Mesenchymal stem cell (in vitro differentiated cells and primary cell): Measurements from ENCODE around the gene LYAR.

Experiments
- DNase-seq: peaks from one replicate; pipeline ENCODE4 v3.0.0-alpha.2; 2013
- H2AFZ ChIP-seq: one replicate; pipeline ENCODE4 v1.6.1; 2013; ENCODE audit warnings: low read depth, mild to moderate bottlenecking, control low read depth, inconsistent platforms, low read length, moderate library complexity
- H2AK5ac ChIP-seq: 2 replicates; pipeline ENCODE4 v1.6.1; 2013; ENCODE audit warnings: low read length, moderate library complexity, mild to moderate bottlenecking, inconsistent platforms; ENCODE audit not compliant: severe bottlenecking
- H2BK120ac ChIP-seq: one replicate; pipeline ENCODE4 v1.6.1; 2013; ENCODE audit warnings: low read depth, mild to moderate bottlenecking, inconsistent platforms, low read length, moderate library complexity
- H2BK12ac ChIP-seq, 2 experiments: one replicate each; pipeline ENCODE4 v1.6.1; 2013; ENCODE audit warnings: inconsistent platforms in 2 of 2, low read length in 2 of 2, mild to moderate bottlenecking in 2 of 2, moderate library complexity in 2 of 2, control low read depth in 1 of 2
- H2BK15ac ChIP-seq: one replicate; pipeline ENCODE4 v1.6.1; 2013; ENCODE audit warnings: mild to moderate bottlenecking, low read depth, inconsistent platforms; ENCODE audit not compliant: poor library complexity, severe bottlenecking
- H2BK5ac ChIP-seq: 2 replicates; pipeline ENCODE4 v1.6.1; 2013; ENCODE audit warnings: low read depth, mild to moderate bottlenecking, low read length, control low read depth, inconsistent platforms; ENCODE audit not compliant: poor library complexity, severe bottlenecking
- H3K14ac ChIP-seq, 2 experiments: one replicate each; pipeline ENCODE4 v1.6.1; 2013; ENCODE audit warnings: inconsistent platforms in 2 of 2, low read length in 2 of 2, control low read depth in 1 of 2, mild to moderate bottlenecking in 1 of 2, moderate library complexity in 1 of 2
- H3K18ac ChIP-seq, 2 experiments: one replicate each; pipeline ENCODE4 v1.6.1; 2013; ENCODE audit warnings: inconsistent platforms in 2 of 2, low read length in 2 of 2, control low read depth in 1 of 2, low read depth in 1 of 2, mild to moderate bottlenecking in 1 of 2
- H3K23ac ChIP-seq, 2 experiments: one replicate each; pipeline ENCODE4 v1.6.1; 2013; ENCODE audit warnings: inconsistent platforms in 2 of 2, low read length in 2 of 2, mild to moderate bottlenecking in 2 of 2, moderate library complexity in 2 of 2, control low read depth in 1 of 2
- H3K27ac ChIP-seq: 2 replicates; pipeline ENCODE4 v1.5.1; 2013; ENCODE audit warnings: mild to moderate bottlenecking, moderate library complexity, low read length, control low read depth, inconsistent platforms; ENCODE audit not compliant: poor library complexity, severe bottlenecking
- H3K27me3 ChIP-seq, 2 experiments: 2 replicates each; pipeline versions ENCODE4 v1.6.1 to v1.7.0; 2013; ENCODE audit warnings: low read length in 2 of 2, mild to moderate bottlenecking in 2 of 2, moderate library complexity in 2 of 2, control low read depth in 1 of 2, inconsistent platforms in 1 of 2; ENCODE audit not compliant: control insufficient read depth in 1 of 2, insufficient read depth in 1 of 2
- H3K36me3 ChIP-seq, 2 experiments: 2 replicates each; pipeline versions ENCODE4 v1.6.1 to v1.7.0; 2013; ENCODE audit warnings: low read length in 2 of 2, control low read depth in 1 of 2, inconsistent platforms in 1 of 2, low read depth in 1 of 2, mild to moderate bottlenecking in 1 of 2; ENCODE audit not compliant: insufficient read depth in 2 of 2, control insufficient read depth in 1 of 2
- H3K4ac ChIP-seq, 2 experiments: one replicate each; pipeline ENCODE4 v1.6.1; 2013; ENCODE audit warnings: inconsistent platforms in 2 of 2, low read length in 2 of 2, mild to moderate bottlenecking in 2 of 2, moderate library complexity in 2 of 2, control low read depth in 1 of 2, low read depth in 1 of 2
- H3K4me1 ChIP-seq: 2 replicates; pipeline ENCODE4 v1.6.1; 2013; ENCODE audit warnings: low read depth, low read length, control low read depth; ENCODE audit not compliant: control insufficient read depth, insufficient read depth
- H3K4me2 ChIP-seq: 2 replicates; pipeline ENCODE4 v1.6.1; 2013; ENCODE audit warnings: low read length, mild to moderate bottlenecking, inconsistent platforms; ENCODE audit not compliant: poor library complexity, severe bottlenecking
- H3K4me3 ChIP-seq, 2 experiments: 2 replicates each; pipeline versions ENCODE4 v1.5.1 to v1.7.0; 2013; ENCODE audit warnings: low read length in 2 of 2, mild to moderate bottlenecking in 2 of 2, control low read depth in 1 of 2, low read depth in 1 of 2; ENCODE audit not compliant: insufficient read depth in 1 of 2
- H3K79me1 ChIP-seq: replicated peaks from 2 replicates; pipeline ENCODE4 v1.6.1; 2013; ENCODE audit warnings: mild to moderate bottlenecking, control low read depth, low read length, inconsistent platforms; ENCODE audit not compliant: poor library complexity, severe bottlenecking
- H3K9ac ChIP-seq: 2 replicates; pipeline ENCODE4 v1.7.0; 2013; ENCODE audit warnings: mild to moderate bottlenecking, low read length, moderate library complexity
- H3K9me3 ChIP-seq: 2 replicates; pipeline ENCODE4 v1.7.0; 2013; ENCODE audit warnings: mild to moderate bottlenecking, low read length; ENCODE audit not compliant: control insufficient read depth
- H4K8ac ChIP-seq: one replicate; pipeline ENCODE4 v1.6.1; 2013; ENCODE audit warnings: inconsistent platforms, mild to moderate bottlenecking, low read length, moderate library complexity
- H4K91ac ChIP-seq: one replicate; pipeline ENCODE4 v1.6.1; 2013; ENCODE audit warnings: mild to moderate bottlenecking, low read length, inconsistent platforms
- WGBS: methylation state at CpG from one replicate; pipeline ENCODE4 v1.1.7; 2013; ENCODE audit warnings: mixed read lengths; 5-methylcytosine and 5-hydroxymethylcytosine counted together

The LYAR gene

DNA sequence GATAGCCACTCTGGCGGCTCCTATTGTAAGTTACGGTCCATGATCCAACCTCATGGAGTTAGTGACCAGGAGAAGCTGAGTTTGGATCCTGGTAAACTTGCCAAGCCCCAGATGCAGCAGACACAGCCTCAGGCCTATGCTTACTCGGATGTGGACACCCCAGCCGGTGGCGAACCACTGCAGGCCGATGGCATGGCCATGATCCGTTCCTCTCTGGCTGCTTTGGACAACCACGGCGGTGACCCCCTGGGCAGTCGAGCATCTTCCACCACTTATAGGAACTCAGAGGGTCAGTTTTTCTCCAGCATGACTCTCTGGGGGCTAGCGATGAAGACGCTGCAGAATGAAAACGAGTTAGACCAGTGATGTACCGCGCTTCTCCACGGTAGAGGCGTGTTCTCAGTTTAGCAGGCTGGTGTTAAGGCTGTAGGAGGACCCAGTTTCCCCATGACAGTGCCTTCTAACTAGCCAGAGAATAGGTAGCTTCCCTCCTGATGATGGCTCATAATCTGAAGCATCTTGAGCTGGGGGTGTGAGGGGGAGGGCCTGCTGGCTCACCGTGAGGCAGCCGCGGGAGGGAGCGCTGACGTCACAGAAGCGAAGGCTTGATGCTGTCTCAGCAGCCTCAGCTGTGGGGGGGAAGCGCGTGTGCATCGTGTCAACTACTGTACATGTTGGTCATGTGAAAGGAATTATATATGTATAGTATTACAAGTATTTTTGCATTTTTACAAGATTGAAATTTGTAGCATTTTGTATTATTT is 31.2 kb upstream of the LYAR start:
- Histone ChIP-seq H2BK12ac (no peak overlapping the region), H4K91ac (no peak overlapping the region), H3K23ac (peak overlapping the region in 1 of 2 experiments; percentile 26), H3K27ac (no peak overlapping the region), H3K79me1 (peaks cover 6% of the 10 kb centered on the region), H3K9me3 (no peaks in the 10 kb centered on the region), H2BK15ac (no peak overlapping the region), H2AFZ (no peak overlapping the region), H3K4me2 (no peak overlapping the region), H3K4ac (no peak overlapping the region), H3K9ac (no peak overlapping the region), H3K18ac (no peak overlapping the region), H2BK5ac (no peak overlapping the region), H3K4me3 (no peak overlapping the region), H2AK5ac (no peak overlapping the region), H2BK120ac (no peak overlapping the region), H4K8ac (no peak overlapping the region), H3K36me3 (peaks cover 49% of the 10 kb centered on the region in 2 experiments), H3K4me1 (peaks cover 2% of the 10 kb centered on the region), H3K14ac (no peak overlapping the region), H3K27me3 (no peaks in the 10 kb centered on the region)
- 96% methylated on average over 23 of the region's 26 CpGs for WGBS
- DNase-seq, result no peak

DNA sequence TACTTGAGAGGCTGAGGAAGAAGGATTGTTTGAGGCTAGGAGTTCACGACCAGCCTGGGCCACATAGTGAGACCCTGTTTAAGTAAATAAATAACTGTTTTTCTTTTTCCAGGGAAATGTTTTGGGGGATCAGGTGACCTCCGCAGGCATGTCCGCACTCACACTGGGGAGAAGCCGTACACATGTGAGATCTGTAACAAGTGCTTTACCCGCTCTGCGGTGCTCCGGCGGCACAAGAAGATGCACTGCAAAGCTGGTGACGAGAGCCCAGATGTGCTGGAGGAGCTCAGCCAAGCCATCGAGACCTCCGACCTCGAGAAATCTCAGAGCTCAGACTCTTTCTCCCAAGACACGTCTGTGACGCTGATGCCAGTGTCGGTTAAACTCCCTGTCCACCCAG is 30.6 kb upstream of the LYAR start:
- no peak overlapping the region for H3K4me3 ChIP-seq
- no peak overlapping the region for H2BK15ac ChIP-seq
- no peaks in the 10 kb centered on the region for H3K27me3 ChIP-seq
- H2BK5ac ChIP-seq, result no peak overlapping the region
- H2AFZ ChIP-seq, result no peak overlapping the region
- H3K23ac ChIP-seq, result no peak overlapping the region
- H4K91ac ChIP-seq, result no peak overlapping the region
- H3K36me3 ChIP-seq, result peaks cover 54 to 55% of the 10 kb centered on the region in 2 experiments
- H3K9me3 ChIP-seq, result no peaks in the 10 kb centered on the region
- H3K4me1 ChIP-seq, result peaks cover 2% of the 10 kb centered on the region
- no peak overlapping the region for H3K18ac ChIP-seq
- no peak for DNase-seq
- H3K9ac ChIP-seq, result no peak overlapping the region
- H3K14ac ChIP-seq, result no peak overlapping the region
- WGBS, result 96% methylated on average over 15 of the region's 15 CpGs
- no peak overlapping the region for H2BK120ac ChIP-seq
- H3K27ac ChIP-seq, result no peak overlapping the region
- H3K4ac ChIP-seq, result no peak overlapping the region
- no peak overlapping the region for H2AK5ac ChIP-seq
- H4K8ac ChIP-seq, result no peak overlapping the region
- peaks cover 6% of the 10 kb centered on the region for H3K79me1 ChIP-seq
- H2BK12ac ChIP-seq, result no peak overlapping the region
- H3K4me2 ChIP-seq, result no peak overlapping the region

DNA sequence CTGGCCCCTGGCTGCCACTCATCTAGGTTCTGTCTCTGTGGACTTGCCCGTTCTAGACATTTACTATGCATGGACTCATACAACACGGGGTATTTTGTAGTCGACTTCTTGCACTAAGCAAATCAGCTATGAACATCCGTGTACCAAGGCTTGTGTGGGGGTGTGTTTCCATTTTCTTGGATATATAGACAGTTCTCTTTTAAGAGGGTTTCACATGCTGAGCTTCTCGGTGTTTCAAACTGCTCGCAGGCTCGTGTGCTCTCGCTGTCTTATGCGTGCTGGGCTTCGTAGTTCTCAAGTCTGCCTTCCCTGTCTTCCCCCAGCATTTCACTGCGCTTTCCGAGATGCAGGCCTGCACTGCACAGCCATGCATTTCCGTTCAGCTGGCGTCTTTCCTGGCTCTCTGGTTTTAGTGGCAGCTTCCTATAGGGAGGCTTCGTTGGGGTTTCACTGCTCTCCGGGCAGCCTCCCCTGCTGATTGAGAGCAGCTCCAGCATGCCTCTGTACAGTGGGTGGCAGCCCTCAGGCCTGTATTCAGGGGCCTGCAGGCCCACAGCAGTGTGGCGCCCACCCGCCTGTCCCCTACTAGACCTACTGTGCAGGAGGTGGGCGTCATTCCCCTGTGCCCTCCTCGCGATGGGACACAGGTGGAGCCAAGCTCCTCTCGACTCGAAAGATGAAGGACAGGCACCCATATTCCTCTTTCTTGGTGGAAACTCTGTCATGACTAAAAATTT is 27.7 kb upstream of the LYAR start:
- Histone ChIP-seq H3K4ac (no peak overlapping the region), H3K4me1 (peaks cover 2% of the 10 kb centered on the region), H3K27me3 (no peaks in the 10 kb centered on the region), H3K4me2 (no peak overlapping the region), H2BK120ac (no peak overlapping the region), H3K79me1 (peaks cover 12% of the 10 kb centered on the region), H3K14ac (no peak overlapping the region), H4K91ac (no peak overlapping the region), H3K23ac (no peak overlapping the region), H2BK12ac (no peak overlapping the region), H3K4me3 (no peak overlapping the region), H3K18ac (no peak overlapping the region), H4K8ac (no peak overlapping the region), H3K36me3 (peaks cover 73 to 81% of the 10 kb centered on the region in 2 experiments), H3K27ac (no peak overlapping the region), H3K9me3 (no peaks in the 10 kb centered on the region), H2AK5ac (no peak overlapping the region), H2BK15ac (no peak overlapping the region), H2BK5ac (no peak overlapping the region), H2AFZ (no peak overlapping the region), H3K9ac (no peak overlapping the region)
- no peak for DNase-seq
- 96% methylated on average over 22 of the region's 23 CpGs for WGBS

DNA sequence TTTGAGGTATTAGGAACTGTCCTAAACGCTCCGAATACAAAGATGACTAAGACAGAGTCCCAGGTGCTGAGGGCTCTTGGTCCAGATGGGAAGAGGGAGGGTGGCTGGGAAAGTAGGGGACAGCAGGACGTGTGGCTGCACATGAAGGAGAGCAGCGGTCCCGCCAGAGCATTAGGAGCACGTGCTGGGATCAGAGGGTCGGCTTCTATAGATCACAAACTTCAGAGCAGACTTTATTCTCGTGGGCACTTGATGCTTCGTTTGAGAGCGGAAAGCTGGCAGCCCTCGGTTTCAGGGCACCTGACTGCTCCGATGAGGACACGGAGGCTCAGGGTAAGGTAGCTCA is 26.2 kb upstream of the LYAR start:
- Histone ChIP-seq H3K23ac (no peak overlapping the region), H2AK5ac (no peak overlapping the region), H3K27ac (no peak overlapping the region), H3K4ac (no peak overlapping the region), H3K14ac (no peak overlapping the region), H2BK15ac (no peak overlapping the region), H4K8ac (no peak overlapping the region), H3K4me3 (no peak overlapping the region), H2BK120ac (no peak overlapping the region), H3K9me3 (no peaks in the 10 kb centered on the region), H3K4me2 (no peak overlapping the region), H3K18ac (no peak overlapping the region), H3K36me3 (peaks cover 61 to 70% of the 10 kb centered on the region in 2 experiments), H2AFZ (no peak overlapping the region), H3K4me1 (peaks cover 2% of the 10 kb centered on the region), H3K9ac (no peak overlapping the region), H3K79me1 (peaks cover 15% of the 10 kb centered on the region), H2BK12ac (no peak overlapping the region), H3K27me3 (no peaks in the 10 kb centered on the region), H4K91ac (no peak overlapping the region), H2BK5ac (no peak overlapping the region)
- no peak for DNase-seq
- 93% methylated on average over 13 of the region's 13 CpGs for WGBS
